GM19463 (cell line): ENCODE data around the gene MTFR1L.

Experiments used
- ATAC-seq: cut with Tn5 transposase; IDR thresholded peaks from one replicate; pipeline ENCODE4 v1.9.1; 2021; ENCODE audit warnings: mild to moderate bottlenecking, moderate library complexity; ENCODE audit not compliant: unreplicated experiment

MTFR1L gene

GRCh38 chr1:25819491-25820246 lies at the start of gene MTFR1L:
TSS of gene MTFR1L (plus strand) at chr1:25819954. CDS start at chr1:25823105, 3,151 bp downstream.
- peak; percentile 86 for ATAC-seq

- ATAC-seq = no peak
Measured at GRCh38 chr1:25770541-25771220, 49.1 kb upstream of the MTFR1L start.

DNA sequence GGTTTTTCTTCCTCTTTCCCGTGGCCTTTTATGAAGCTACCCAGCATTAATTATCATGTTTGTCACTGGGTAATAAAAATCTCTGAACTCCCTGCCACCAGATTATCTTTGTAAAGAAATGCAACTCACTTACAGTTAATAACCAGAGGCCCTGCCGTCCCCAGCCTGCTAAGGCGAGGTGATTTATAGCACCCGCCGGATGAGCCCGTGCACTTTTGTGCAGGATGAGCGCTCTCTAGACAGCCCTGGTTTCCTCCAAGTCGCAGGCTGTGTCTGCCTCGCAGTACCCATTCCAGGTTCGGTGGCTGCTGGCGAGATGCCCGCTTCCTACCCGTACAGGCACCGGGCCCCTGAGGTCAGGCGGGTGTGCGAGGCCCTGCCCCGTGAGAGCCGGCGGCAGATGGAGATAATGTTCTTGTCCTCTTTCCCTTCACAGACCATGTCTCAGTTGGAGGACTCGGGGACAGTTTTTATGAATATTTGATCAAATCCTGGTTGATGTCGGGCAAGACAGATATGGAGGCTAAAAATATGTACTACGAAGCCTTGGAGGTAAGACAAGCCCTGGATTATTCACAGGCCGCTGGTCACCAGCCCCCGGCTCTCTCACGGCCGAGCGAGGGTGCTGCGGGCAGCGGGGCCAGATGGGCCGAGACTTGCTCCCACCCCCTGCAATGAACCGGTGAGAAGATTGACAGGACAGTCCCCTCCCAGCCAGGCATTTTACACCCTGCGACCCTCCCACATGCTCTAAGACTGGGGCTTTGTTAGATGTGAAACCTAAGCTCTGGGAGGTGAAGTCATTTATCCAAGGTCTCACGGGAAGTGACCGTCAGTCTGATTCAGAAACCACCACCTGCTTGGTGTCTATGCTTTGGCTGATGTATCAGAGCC lies 48.3 kb upstream of the MTFR1L start:
- peak; percentile 44 for ATAC-seq

DNA sequence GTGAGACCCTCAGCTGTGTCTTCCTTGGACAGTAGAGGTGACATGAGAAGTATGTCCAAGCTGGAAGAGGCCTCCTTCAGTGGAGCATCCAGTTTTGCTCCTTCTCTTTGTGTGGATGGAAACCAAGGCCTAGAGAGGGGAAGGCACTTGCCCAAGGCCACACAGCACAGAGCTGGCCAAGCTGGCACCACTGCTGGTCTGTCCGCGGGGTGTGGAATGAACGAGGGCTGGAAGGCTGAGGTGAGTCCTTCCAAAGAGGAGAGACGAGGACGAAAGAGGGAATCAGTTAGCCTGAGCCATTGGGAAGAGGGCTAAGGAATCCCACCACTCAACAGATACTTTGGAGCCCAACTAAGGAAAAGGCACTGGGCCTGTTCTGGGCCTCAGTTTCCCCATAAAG lies 47.6 kb upstream of the MTFR1L start:
- ATAC-seq = no peak

DNA sequence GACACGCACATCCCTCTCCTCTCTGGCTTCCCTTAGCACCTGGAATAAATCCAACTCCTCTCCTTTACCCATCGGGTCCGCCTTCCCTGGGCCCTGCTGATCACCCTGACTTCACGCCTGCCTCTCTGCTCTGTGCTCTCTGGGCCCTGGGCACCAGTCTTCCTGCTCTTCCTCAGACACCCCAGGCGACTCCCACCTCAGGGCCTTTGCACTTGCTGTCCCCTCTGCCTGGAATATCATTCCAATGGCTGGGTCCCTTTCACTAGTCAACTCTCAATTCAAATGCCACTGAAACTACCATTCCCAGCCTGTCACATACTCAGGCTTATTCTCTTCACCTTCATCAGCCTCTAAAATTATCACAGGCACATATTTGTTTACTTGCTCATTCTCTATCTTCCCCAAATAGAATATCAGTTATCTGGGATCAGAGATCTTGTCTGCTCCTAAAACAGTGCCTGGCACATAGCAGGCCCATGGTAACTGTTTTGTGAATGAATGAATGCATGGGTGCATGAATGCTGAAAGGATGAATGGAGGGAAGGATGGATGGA lies 47.0 kb upstream of the MTFR1L start:
- ATAC-seq = no peak

GRCh38 chr1:25773441-25774125 lies 46.2 kb upstream of the MTFR1L start:
- no peak for ATAC-seq

GRCh38 chr1:25774206-25774803 lies 45.4 kb upstream of the MTFR1L start:
- no peak for ATAC-seq

DNA sequence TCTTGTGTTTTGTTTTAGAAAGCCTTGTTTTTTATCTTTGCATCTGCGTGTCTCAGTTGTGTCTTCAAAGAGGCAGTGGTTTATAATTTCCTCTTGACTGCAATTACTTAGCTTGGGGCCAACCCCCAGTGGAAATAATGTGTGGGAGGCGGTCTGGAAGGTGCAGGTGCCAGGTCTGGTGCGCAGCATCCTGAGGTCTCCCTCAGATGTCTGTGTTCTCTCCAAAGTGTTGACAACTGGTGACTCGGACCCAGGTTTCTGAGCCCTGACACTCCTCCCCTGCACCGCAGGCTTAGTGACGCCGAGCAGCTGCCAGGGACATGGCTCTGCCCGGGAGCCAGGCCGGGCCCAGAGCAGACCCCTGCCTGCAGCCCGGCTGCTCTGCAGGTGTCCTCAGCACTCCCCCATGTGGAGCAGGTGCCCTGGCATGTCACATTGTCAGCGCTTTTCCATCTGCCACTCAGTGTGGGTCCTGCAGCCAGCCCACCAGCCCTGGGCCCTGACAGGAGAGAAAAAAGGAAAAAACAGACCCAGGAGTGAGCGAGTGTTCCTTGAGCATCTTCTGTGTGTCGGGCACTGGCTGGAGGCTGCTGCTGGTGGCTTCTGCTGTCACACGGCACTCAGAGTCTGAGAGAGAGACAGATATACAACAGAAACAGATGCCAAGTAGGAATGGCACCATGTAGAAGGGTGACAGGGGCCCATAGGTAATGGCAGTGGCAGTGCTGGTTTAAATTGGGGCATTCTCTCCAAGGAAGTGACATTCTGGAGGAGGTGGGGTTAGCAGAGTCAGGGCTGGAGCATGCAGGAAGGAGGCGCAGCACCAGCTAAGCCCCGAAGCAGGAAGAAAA lies 44.6 kb upstream of the MTFR1L start:
- no peak for ATAC-seq

DNA sequence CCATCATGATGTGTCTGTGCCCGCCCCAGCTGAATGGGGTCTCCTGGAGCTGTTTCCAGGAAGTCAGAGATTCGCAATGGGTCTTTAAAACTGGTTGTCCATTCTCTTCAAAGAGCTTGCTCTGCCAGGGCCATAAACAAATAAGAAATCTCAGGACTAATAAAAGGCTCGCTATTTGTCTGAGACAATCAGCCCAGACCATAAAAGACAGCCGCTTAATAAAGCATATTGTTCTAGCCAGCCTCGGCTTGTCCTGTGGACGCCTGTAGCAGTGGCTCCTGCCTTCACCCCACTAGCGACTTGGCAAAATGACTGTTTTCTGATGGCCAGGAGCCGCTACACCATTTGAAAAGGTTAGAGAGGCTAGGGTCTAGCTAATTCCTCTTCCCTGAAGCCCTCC lies 40.4 kb upstream of the MTFR1L start:
- ATAC-seq = no peak

GRCh38 chr1:25779894-25780293 lies 39.9 kb upstream of the MTFR1L start:
- no peak for ATAC-seq

DNA sequence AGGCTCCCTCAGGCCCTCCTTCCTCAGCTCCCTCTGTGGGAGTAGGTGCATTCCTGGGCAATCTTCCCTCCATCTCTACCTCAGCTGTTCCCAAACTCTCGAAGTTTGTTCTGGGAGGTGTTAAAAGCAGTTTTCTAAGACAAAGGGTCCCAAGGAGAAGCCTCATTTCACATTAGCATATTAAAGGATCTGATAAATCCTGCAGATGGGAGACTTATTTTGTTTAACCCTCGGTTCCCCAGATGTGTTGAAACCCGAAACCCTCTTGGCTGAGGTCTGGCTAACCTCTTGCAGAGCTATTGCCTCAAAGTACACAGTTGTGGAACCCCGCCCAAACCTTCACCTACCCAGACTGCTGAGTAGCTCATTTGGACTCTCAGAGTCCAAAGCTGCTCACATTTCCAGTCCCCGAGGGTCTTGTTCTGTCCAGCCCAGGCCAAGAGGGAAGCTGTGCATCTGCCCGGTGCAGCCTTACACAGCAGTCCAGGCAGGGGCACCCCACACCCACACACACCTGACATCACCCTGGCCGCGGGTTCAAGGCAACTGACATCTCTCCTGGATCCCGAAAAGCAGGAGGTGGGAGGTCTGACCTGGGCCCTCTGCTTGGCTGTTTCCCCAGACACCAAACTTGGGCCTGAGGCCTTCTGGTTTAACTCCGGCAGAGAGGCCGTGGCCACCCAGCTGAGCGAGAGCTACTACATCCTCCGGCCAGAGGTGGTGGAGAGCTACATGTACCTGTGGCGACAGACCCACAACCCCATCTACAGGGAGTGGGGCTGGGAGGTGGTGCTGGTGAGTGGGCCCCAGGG lies 39.2 kb upstream of the MTFR1L start:
- no peak for ATAC-seq

DNA sequence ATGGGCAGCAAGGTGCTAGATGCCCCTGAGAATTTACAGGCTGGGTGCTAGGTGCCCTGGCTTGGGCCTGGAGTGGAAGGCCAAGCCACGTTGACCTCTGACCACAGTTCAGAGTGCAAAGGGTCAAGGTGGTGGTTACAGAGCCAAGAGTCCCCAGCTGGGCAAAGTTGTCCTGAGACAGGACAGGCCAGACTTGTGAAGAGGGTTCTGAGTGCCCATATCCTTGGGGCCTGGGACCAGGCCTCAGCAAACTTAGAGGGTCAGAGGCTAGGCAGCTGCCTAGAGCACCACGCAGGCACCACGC lies 38.7 kb upstream of the MTFR1L start:
- ATAC-seq = no peak

DNA sequence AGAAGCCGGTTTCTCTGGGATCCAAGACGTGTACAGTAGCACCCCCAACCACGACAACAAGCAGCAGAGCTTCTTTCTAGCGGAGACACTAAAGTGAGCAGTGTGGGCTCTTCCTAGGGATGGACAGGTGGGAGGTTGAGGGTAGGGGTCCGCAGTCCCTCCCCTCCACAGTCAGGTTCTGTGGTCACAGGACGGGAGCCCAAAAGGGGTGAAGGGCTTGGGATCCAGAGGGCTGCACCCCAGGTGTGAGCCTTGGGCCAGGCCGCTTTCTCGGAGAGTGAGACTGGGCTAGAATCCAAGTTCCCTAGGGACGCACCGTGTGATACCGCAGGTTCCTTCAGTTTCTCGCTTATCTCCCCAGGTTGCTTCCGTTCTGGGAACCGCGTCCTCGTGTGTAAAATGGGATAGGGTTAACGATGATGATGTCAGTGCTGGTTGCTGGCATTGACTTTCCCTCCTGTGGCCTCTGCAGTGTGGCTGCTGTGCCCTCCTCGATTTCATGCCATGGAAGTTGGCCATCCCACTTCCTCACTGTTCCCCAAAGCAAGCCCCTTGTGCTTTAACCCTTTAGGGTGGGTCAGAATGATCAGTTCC lies 37.0 kb upstream of the MTFR1L start:
- ATAC-seq = no peak

GRCh38 chr1:25784575-25785051 lies 35.1 kb upstream of the MTFR1L start:
- ATAC-seq = no peak

GRCh38 chr1:25785333-25786067 lies 34.3 kb upstream of the MTFR1L start:
- no peak for ATAC-seq

GRCh38 chr1:25786887-25787759 lies 32.6 kb upstream of the MTFR1L start:
- ATAC-seq = no peak
